Spleen (tissue), 7 donors: Measurements from ENCODE around the gene MYLK2.

Experiments
- CTCF ChIP-seq, 11 experiments: fragments of 200-600 bp in 7 of 11; fragments of 450-650 bp in 4 of 11; sonication (generic) in 4 of 11; IDR thresholded peaks in 8 of 11; conservative IDR thresholded peaks in 3 of 11; 1 replicate in 7 of 11; 2 replicates in 4 of 11; pipeline versions ENCODE4 v1.4.0 to v1.8.0; 2016 to 2021; ENCODE audit warnings: antibody characterized with exemption in 11 of 11, inconsistent platforms in 4 of 11, mild to moderate bottlenecking in 1 of 11
- POLR2A ChIP-seq, 3 donors: fragments of 450-650 bp; IDR thresholded peaks; one replicate each; pipeline ENCODE4 v1.5.1; 2017; ENCODE audit warnings: antibody characterized with exemption in 3 of 3, mild to moderate bottlenecking in 1 of 3
- donor health status: DM: no; HTN: no; CAD: no; lungs with moderate emphysema.
- donor health status: DM: no; HTN: no; CAD: no.
- donor health status: DM: no; HTN: no; CAD: no.

- no peak for TF ChIP-seq CTCF (IDR thresholded peaks at IDR 0.05 in 8 of 11, conservative IDR thresholded peaks at IDR 0.05 in 3 of 11)
- no peak for TF ChIP-seq POLR2A (IDR thresholded peaks at IDR 0.05)
Measured at GRCh38 chr20:31856516-31856915, 37.4 kb downstream of the MYLK2 start.
